ENCODE data around the gene SIDT1. TPM values are rescaled to one million over a fixed set of nuclear protein-coding genes. Genes with fewer than 3 reads are reported as not detected.

SIDT1 gene
- total RNA-seq, 6 experiments from 2014 or later: 0.25 to 0.53 (median 0.35) TPM

DNA sequence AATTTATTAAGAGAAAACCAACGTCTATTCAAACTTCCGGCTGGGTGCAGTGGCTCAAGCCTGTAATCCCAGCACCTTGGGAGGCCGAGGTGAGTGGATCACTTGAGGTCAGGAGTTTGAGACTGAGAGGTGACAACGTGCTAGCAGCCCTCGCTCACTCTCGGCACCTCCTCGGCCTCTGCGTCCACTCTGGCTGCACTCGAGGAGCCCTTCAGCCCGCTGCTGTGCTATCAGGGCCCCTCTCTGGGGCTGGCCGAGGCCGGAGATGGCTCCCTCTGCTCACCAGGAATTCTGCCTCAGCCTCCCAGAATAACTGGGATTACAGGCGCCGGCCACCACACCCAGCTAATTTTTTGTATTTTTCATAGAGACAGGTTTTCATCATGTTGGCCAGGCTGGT, 105.4 kb downstream of the SIDT1 start:
- TF ChIP-seq, protein P1, sequence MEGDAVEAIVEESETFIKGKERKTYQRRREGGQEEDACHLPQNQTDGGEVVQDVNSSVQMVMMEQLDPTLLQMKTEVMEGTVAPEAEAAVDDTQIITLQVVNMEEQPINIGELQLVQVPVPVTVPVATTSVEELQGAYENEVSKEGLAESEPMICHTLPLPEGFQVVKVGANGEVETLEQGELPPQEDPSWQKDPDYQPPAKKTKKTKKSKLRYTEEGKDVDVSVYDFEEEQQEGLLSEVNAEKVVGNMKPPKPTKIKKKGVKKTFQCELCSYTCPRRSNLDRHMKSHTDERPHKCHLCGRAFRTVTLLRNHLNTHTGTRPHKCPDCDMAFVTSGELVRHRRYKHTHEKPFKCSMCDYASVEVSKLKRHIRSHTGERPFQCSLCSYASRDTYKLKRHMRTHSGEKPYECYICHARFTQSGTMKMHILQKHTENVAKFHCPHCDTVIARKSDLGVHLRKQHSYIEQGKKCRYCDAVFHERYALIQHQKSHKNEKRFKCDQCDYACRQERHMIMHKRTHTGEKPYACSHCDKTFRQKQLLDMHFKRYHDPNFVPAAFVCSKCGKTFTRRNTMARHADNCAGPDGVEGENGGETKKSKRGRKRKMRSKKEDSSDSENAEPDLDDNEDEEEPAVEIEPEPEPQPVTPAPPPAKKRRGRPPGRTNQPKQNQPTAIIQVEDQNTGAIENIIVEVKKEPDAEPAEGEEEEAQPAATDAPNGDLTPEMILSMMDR (IDR thresholded peaks at IDR 0.05): no peak
- TF ChIP-seq POLR2A (IDR thresholded peaks at IDR 0.05): no peak
- no peaks in the 10 kb centered on the region for H3K36me3 ChIP-seq
- no peak overlapping the region for H3K27ac ChIP-seq
- H3K4me1 ChIP-seq: peaks cover 0 to 8% (median 0%) of the 10 kb centered on the region in 4 donors
- WGBS (ENCODE audit: insufficient coverage, low coverage, low lambda C conversion rate, missing lambda C conversion rate): 93% methylated on average over 7 of the region's 14 CpGs
- ATAC-seq (no peak), DNase-seq (no peak)
- intact Hi-C loops (cut with DNase I): no loop called here
- no peaks in the 10 kb centered on the region for H3K27me3 ChIP-seq
- H3K4me3 ChIP-seq: no peak overlapping the region
- no peaks in the 10 kb centered on the region for H3K9me3 ChIP-seq

DNA sequence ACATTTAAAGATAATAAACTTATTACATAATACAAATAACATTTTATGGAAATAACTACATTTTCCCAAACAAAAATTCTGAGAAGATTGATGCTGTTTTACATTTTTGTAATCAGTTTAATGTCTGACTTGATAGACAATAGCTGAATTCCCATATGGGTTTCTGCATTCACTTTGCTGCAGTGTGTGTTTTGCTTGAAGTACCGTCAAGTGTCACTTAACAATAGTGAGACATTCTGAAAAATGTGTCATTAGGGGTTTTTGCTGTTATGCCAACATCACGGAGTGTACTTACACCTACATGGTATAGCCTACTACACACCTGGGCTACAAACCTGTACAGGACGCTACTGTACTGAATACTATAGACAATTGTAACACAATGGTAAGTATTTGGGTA, 106.6 kb downstream of the SIDT1 start:
- 91% methylated on average over 3 of the region's 3 CpGs for WGBS (ENCODE audit: insufficient coverage, low coverage, low lambda C conversion rate, missing lambda C conversion rate)
- intact Hi-C loops (cut with DNase I): no loop called here
- DNase-seq: no peak
- no peak for ATAC-seq
- no peaks in the 10 kb centered on the region for H3K9me3 ChIP-seq
- H3K4me3 ChIP-seq: no peak overlapping the region
- H3K27me3 ChIP-seq: no peaks in the 10 kb centered on the region
- peaks cover 0 to 8% (median 0%) of the 10 kb centered on the region in 4 donors for H3K4me1 ChIP-seq
- H3K27ac ChIP-seq: no peak overlapping the region
- H3K36me3 ChIP-seq: no peaks in the 10 kb centered on the region
- TF ChIP-seq, protein P1 (IDR thresholded peaks at IDR 0.05): no peak
- TF ChIP-seq POLR2A (IDR thresholded peaks at IDR 0.05): no peak

DNA sequence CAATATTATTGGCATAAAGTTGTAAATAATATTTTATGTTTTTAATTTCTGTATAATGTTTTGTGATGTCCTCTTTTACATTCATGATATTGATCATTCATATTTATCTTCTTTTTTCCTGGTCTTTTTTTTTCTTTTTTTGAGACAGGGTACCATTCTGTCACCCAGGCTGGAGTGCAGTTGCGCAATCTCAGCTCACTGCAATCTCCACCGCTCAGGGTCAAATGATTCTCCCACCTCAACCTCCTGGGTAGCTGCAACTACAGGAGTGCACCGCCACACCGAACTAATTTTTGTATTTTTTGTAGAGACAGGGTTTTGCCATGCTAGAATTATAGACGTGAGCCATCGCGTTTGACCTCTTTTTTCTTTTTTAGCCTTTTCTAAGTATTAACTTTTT, 111.2 kb downstream of the SIDT1 start:
- TF ChIP-seq, protein P1 (IDR thresholded peaks at IDR 0.05): no peak
- TF ChIP-seq POLR2A (IDR thresholded peaks at IDR 0.05): no peak
- H3K4me1 ChIP-seq: no peaks in the 10 kb centered on the region
- no peak for DNase-seq
- no peaks in the 10 kb centered on the region for H3K27me3 ChIP-seq
- H3K36me3 ChIP-seq: no peaks in the 10 kb centered on the region
- H3K9me3 ChIP-seq: no peaks in the 10 kb centered on the region
- no peak for ATAC-seq
- WGBS (ENCODE audit: insufficient coverage, low coverage, low lambda C conversion rate, missing lambda C conversion rate): 91% methylated on average over 7 of the region's 7 CpGs
- intact Hi-C loops (cut with DNase I): no loop called here
- H3K4me3 ChIP-seq: no peak overlapping the region
- H3K27ac ChIP-seq: no peak overlapping the region

DNA sequence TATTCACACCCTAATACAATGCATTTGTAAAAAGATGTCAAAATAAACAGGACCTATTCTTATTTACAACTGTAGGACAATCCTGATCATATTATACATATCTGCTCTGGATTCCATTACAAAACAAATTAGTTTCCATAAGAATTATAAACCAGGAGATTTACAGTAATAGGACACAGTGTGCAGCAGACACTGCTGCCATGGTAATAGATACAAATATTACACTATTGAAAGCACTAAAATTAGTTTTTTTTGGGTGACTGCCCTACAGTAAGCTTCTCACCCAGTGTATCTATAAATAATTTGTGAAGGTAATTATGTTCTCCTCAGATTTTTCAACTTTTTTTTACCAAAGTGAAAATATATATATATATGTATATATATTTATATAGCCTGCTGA, 116.2 kb downstream of the SIDT1 start:
- no peak for DNase-seq
- intact Hi-C loops (cut with DNase I): no loop called here
- no peaks in the 10 kb centered on the region for H3K4me1 ChIP-seq
- TF ChIP-seq POLR2A (IDR thresholded peaks at IDR 0.05): no peak
- TF ChIP-seq, protein P1 (IDR thresholded peaks at IDR 0.05): no peak
- no peak overlapping the region for H3K27ac ChIP-seq
- H3K4me3 ChIP-seq: no peak overlapping the region
- H3K9me3 ChIP-seq: no peaks in the 10 kb centered on the region
- ATAC-seq: no peak
- H3K27me3 ChIP-seq: no peaks in the 10 kb centered on the region
- no peaks in the 10 kb centered on the region for H3K36me3 ChIP-seq

DNA sequence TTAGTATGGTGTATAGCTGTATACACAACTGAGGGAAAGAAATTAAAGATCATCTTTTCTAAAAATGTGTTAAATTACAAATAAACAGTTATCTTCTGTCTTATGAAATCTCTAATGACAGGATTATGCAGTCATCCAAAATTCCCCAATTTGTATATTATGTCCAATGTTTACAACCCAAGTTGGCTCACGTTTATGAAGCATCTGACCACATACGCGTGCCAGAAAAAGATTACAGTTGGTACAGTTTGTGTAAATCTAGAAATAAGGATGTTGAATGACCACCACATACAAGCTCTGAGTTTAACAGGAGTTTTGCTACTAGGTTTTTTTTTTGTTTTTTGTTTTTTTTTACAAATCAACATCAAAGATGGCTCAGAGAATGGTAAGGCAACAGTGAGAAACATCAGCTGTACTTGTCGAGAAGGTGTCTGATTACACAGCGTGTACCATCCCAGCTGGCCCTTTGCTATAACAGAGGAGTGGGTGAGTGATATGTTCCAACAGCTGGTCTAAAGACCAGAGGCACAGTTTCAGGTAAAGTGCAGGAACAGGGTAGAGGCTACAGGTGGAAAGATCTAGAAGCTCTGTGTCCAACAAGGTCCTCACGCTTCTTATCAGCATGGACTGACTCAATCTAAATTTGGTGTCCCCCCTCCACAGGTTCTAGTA, 117.0 kb downstream of the SIDT1 start:
- 81% methylated on average over 6 of the region's 6 CpGs for WGBS (ENCODE audit: insufficient coverage, low coverage, low lambda C conversion rate, missing lambda C conversion rate)
- no peaks in the 10 kb centered on the region for H3K4me1 ChIP-seq
- no peaks in the 10 kb centered on the region for H3K36me3 ChIP-seq
- no peak for DNase-seq
- no peak for ATAC-seq
- TF ChIP-seq, protein P1 (IDR thresholded peaks at IDR 0.05): no peak
- no peak for TF ChIP-seq POLR2A (IDR thresholded peaks at IDR 0.05)
- no peaks in the 10 kb centered on the region for H3K9me3 ChIP-seq
- no peak overlapping the region for H3K4me3 ChIP-seq
- intact Hi-C loops (cut with DNase I): no loop called here
- H3K27me3 ChIP-seq: no peaks in the 10 kb centered on the region
- no peak overlapping the region for H3K27ac ChIP-seq

Measured in right lobe of liver (tissue), 6 donors.